Measurements from ENCODE around the gene VEPH1. TPM values are rescaled to one million over a fixed set of nuclear protein-coding genes. Genes with fewer than 3 reads are reported as not detected.

Gene VEPH1
- total RNA-seq, 1 experiment from 2014 or later: 7.7 TPM

- Histone ChIP-seq H3K27ac (ENCODE audit: insufficient read length, low read depth, low read length) (peak overlapping the region; percentile 86), H3K56ac (ENCODE audit: insufficient read length, low read depth, low read length) (no peak overlapping the region), H4K8ac (replicated peaks; ENCODE audit: insufficient read length, low read depth, low read length) (no peak overlapping the region), H4K91ac (ENCODE audit: insufficient read length, low read depth, low read length) (no peak overlapping the region), H2AK5ac (ENCODE audit: insufficient read length, low read length) (no peak overlapping the region), H4K20me1 (ENCODE audit: control insufficient read depth, insufficient read depth, insufficient read length) (no peaks in the 10 kb centered on the region), H3T11ph (ENCODE audit: low read length) (peak overlapping the region; percentile 68), H3K79me2 (ENCODE audit: insufficient read depth, low read length) (no peaks in the 10 kb centered on the region), H3K4me2 (ENCODE audit: insufficient read depth, insufficient read length, low read length) (peak overlapping the region; percentile 25), H3K23ac (ENCODE audit: insufficient read length, low read depth, low read length) (no peak overlapping the region), H3K18ac (ENCODE audit: insufficient read length, low read depth, low read length) (no peak overlapping the region), H2BK15ac (ENCODE audit: low read depth, low read length) (no peak overlapping the region), H2BK5ac (ENCODE audit: insufficient read length, low read length) (no peak overlapping the region), H3K4me1 (ENCODE audit: insufficient read depth, low read length) (peaks cover 14% of the 10 kb centered on the region; the same call in 1 of the 2 replicates), H4K5ac (ENCODE audit: insufficient read length, low read depth, low read length) (no peak overlapping the region), H2BK120ac (ENCODE audit: low read depth, low read length, poor library complexity, severe bottlenecking) (peak overlapping the region; percentile 25), H3K4ac (ENCODE audit: low read depth, low read length) (no peak overlapping the region), H3K23me2 (ENCODE audit: insufficient read length, low read depth, low read length, poor library complexity, severe bottlenecking) (no peaks in the 10 kb centered on the region), H2AFZ (ENCODE audit: low read length) (no peak overlapping the region), H3K9ac (ENCODE audit: extremely low read depth, insufficient read length, low read length) (no peak overlapping the region), H3K14ac (ENCODE audit: insufficient read depth, low read length) (no peak overlapping the region), H3K9me3 (ENCODE audit: control insufficient read depth, low read depth, low read length) (no peaks in the 10 kb centered on the region), H2BK20ac (ENCODE audit: low read depth, low read length, poor library complexity, severe bottlenecking) (no peak overlapping the region), H3K27me3 (ENCODE audit: insufficient read depth, low read length) (no peaks in the 10 kb centered on the region), H3K79me1 (ENCODE audit: insufficient read depth, low read depth, low read length, poor library complexity, severe bottlenecking) (no peaks in the 10 kb centered on the region), H2BK12ac (ENCODE audit: insufficient read length, low read depth, low read length) (no peak overlapping the region)
- Mint-ChIP-seq H3K9me3 (no peaks in the 10 kb centered on the region), H3K27me3 (ENCODE audit: low read depth) (no peaks in the 10 kb centered on the region; the same call in 1 of the 2 replicates), H3K36me3 (ENCODE audit: insufficient read depth in 1 of 3, low read depth in 3 of 3) (no peaks in the 10 kb centered on the region), H3K4me3 (no peak overlapping the region), H3K27ac (peak overlapping the region; percentile 82 to 95 (median 87); a peak in 6 of 7 replicates), H3K4me1 (peaks cover 33 to 40% of the 10 kb centered on the region in 2 experiments)
- no CpG with 5 or more reads among the region's 2 CpGs for WGBS (ENCODE audit: extremely low coverage, insufficient read length, low lambda C conversion rate)
- DNase-seq: peak; percentile 46
- no peak for TF ChIP-seq CTCF (conservative IDR thresholded peaks at IDR 0.05)
Measured at GRCh38 chr3:157274644-157275137, 228.5 kb downstream of the VEPH1 start.
